ENCODE results near the gene EFNA1.

EFNA1 gene

DNA sequence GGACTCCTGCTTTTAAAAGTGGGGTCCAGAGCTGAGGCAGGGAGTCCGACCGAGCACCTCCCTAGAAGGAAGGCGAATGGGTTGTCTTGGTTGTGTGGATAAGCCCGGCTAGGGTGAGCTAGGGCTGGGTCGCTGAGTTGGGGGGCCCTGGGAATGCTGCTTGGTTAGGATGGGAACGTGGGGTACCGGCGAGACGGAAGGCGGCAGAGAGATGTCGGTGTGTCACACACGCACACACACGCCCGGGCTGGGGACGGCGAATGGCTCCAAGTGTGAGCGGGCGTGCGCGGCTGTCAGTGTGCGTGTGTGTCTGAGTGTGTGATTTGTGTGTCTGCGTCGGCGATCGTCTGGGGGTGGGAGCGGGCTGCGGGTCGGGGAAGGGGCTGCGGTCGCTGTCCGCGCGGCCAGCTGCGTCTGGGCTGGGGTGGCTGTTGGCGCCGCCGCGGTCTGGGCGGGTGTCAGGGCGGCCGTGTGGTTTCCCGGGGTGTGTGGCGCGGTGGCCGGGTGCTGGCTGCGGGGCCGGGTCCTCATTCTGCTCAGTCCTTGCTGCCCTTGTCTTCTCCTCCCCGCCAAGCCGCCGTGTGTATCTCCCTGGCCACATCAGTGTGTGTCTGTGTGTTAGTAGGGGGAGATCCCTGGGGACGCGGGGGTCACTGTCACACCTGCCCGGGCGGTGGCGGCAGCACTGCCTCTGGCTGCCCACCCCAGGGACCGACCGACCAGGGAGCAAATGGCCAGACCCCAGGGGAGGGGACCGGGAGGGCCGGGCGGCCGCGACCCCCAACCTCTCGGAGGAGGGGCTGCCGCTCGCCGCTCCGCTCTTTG is 48.0 kb upstream of the EFNA1 start:
- peak overlapping the region; percentile 59 for H3K4me3 ChIP-seq (ENCODE audit: low read length)
- H3K36me3 ChIP-seq (ENCODE audit: control insufficient read depth, low read length): no peaks in the 10 kb centered on the region
- H3K79me2 ChIP-seq (ENCODE audit: control insufficient read depth, low read length): no peaks in the 10 kb centered on the region
- H3K9me3 ChIP-seq (ENCODE audit: control insufficient read depth, insufficient read depth, low read length): no peaks in the 10 kb centered on the region
- H4K20me1 ChIP-seq (ENCODE audit: control insufficient read depth, insufficient read depth, low read depth, low read length): no peaks in the 10 kb centered on the region
- H3F3A ChIP-seq (ENCODE audit: control insufficient read depth, insufficient read depth): peaks cover 7% of the 10 kb centered on the region; the same call in 1 of the 2 replicates
- H3K27me3 ChIP-seq (ENCODE audit: control insufficient read depth, low read length): peaks cover 61% of the 10 kb centered on the region
- H3K9me2 ChIP-seq (replicated peaks; ENCODE audit: control insufficient read depth, low read length): no peaks in the 10 kb centered on the region
- peaks cover 85% of the 10 kb centered on the region for H3K4me1 ChIP-seq (ENCODE audit: control insufficient read depth, low read length)
- H3K4me2 ChIP-seq (ENCODE audit: low read length): peak overlapping the region; percentile 76
- no peak overlapping the region for H3K27ac ChIP-seq (ENCODE audit: low read depth, low read length)
- TF ChIP-seq EZH2phosphoT487 (IDR thresholded peaks at IDR 0.05; ENCODE audit: borderline replicate concordance, low read length): no peak
- TF ChIP-seq, protein P1, sequence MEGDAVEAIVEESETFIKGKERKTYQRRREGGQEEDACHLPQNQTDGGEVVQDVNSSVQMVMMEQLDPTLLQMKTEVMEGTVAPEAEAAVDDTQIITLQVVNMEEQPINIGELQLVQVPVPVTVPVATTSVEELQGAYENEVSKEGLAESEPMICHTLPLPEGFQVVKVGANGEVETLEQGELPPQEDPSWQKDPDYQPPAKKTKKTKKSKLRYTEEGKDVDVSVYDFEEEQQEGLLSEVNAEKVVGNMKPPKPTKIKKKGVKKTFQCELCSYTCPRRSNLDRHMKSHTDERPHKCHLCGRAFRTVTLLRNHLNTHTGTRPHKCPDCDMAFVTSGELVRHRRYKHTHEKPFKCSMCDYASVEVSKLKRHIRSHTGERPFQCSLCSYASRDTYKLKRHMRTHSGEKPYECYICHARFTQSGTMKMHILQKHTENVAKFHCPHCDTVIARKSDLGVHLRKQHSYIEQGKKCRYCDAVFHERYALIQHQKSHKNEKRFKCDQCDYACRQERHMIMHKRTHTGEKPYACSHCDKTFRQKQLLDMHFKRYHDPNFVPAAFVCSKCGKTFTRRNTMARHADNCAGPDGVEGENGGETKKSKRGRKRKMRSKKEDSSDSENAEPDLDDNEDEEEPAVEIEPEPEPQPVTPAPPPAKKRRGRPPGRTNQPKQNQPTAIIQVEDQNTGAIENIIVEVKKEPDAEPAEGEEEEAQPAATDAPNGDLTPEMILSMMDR (IDR thresholded peaks at IDR 0.05; ENCODE audit: low read depth, low read length, poor library complexity, severe bottlenecking): no peak

DNA sequence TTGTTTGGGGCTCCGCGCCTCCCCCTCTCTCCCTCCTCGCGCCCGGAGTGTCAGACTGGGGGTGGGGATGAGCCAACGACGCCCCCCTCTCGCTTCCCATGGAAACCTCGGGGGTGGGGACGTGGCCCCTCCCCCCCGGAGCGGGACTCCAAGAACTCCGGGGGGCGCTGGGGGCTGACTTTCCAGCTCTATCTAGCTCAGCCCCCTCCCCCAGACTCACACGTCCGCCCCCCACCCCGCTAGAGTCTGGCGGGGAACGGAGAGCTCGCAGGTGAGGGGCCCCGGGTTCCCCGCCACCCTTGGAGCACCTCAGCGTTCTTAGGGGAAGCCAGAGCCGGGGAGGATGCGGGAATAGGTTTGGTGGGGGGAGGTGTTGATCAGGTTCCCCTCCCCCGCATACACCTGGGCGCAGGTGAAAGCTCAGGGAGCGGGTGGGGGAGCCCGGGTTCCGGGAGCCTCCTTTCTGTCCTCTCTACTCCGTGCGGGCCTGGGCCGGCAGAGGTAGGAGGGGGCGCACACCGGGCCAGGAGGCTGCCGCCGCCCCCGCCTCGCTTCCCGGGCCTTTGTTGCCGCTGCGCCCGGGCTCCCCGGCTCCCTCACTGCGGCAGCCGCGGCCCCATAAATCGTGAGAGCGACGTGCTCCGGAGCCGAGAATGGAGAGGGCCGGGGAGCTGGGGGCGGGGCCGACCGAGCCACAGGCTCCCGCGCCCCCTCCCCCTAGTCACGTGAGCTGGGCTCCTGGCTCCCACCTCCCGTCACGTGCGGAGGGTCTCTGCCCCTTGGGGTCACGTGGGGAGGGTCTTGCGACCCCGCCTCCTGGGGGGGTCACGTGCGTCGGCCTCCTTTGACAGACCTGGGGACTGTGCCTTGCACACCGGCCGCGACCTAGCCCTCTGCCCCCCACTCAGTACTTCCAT is 47.1 kb upstream of the EFNA1 start:
- peak overlapping the region; percentile 59 for H3K4me3 ChIP-seq (ENCODE audit: low read length)
- H3K4me2 ChIP-seq (ENCODE audit: low read length): peak overlapping the region; percentile 76
- H4K20me1 ChIP-seq (ENCODE audit: control insufficient read depth, insufficient read depth, low read depth, low read length): no peaks in the 10 kb centered on the region
- H3F3A ChIP-seq (ENCODE audit: control insufficient read depth, insufficient read depth): peaks cover 13% of the 10 kb centered on the region
- no peaks in the 10 kb centered on the region for H3K79me2 ChIP-seq (ENCODE audit: control insufficient read depth, low read length)
- no peaks in the 10 kb centered on the region for H3K9me3 ChIP-seq (ENCODE audit: control insufficient read depth, insufficient read depth, low read length)
- no peaks in the 10 kb centered on the region for H3K36me3 ChIP-seq (ENCODE audit: control insufficient read depth, low read length)
- H3K27me3 ChIP-seq (ENCODE audit: control insufficient read depth, low read length): peaks cover 61% of the 10 kb centered on the region
- TF ChIP-seq, protein P1 (IDR thresholded peaks at IDR 0.05; ENCODE audit: low read depth, low read length, poor library complexity, severe bottlenecking): no peak
- TF ChIP-seq EZH2phosphoT487 (IDR thresholded peaks at IDR 0.05; ENCODE audit: borderline replicate concordance, low read length): no peak
- no peaks in the 10 kb centered on the region for H3K9me2 ChIP-seq (replicated peaks; ENCODE audit: control insufficient read depth, low read length)
- peaks cover 78% of the 10 kb centered on the region for H3K4me1 ChIP-seq (ENCODE audit: control insufficient read depth, low read length)
- no peak overlapping the region for H3K27ac ChIP-seq (ENCODE audit: low read depth, low read length)

DNA sequence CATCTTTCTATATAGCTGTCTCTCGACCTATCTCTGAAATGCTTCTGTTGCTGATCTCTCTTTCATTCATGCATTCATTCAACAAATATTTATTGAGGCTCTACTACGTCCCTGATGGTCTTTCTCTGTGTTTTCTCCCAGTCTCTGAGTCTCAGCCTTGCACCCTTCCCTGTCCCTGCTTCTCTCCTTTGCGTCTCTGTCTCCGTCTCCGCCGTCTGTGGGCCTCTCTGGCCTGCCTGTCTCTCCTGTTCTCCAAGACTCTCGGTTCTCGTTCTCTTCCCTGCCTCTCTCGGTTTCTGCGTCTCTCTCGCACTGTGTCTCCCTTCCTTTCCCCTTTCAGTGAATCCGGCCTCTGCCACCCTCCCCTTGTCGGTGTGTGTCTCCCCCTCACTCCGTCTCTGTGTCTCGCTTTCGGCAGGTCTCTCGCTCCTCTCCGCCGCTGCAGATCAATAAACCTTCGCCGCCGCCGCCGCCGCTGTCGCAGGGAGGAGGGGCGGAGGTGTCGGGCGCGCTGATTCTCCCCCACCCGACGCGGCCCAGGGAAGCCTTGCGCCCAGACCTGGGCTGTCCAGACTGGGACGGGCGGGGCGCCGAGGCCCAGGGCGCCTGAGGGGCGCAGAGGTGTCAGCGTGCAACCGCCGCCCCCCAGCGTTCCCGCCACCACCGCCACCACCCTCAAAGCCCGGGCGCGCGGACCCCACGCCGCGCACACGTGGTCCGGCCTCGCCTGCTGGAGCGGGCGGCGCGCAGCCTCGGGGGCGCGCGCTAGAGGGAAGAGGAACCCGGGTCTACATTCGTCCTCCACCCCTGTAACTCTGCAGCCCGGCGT is 46.0 kb upstream of the EFNA1 start:
- Histone ChIP-seq H3K9me3 (ENCODE audit: control insufficient read depth, insufficient read depth, low read length) (no peaks in the 10 kb centered on the region), H3K27ac (ENCODE audit: low read depth, low read length) (no peak overlapping the region), H3F3A (ENCODE audit: control insufficient read depth, insufficient read depth) (peaks cover 15% of the 10 kb centered on the region), H3K36me3 (ENCODE audit: control insufficient read depth, low read length) (no peaks in the 10 kb centered on the region), H4K20me1 (ENCODE audit: control insufficient read depth, insufficient read depth, low read depth, low read length) (no peaks in the 10 kb centered on the region), H3K4me2 (ENCODE audit: low read length) (peak overlapping the region; percentile 76), H3K9me2 (replicated peaks; ENCODE audit: control insufficient read depth, low read length) (no peaks in the 10 kb centered on the region), H3K4me3 (ENCODE audit: low read length) (peak overlapping the region; percentile 59), H3K4me1 (ENCODE audit: control insufficient read depth, low read length) (peaks cover 82% of the 10 kb centered on the region), H3K79me2 (ENCODE audit: control insufficient read depth, low read length) (no peaks in the 10 kb centered on the region), H3K27me3 (ENCODE audit: control insufficient read depth, low read length) (peaks cover 61% of the 10 kb centered on the region)
- TF ChIP-seq EZH2phosphoT487 (IDR thresholded peaks at IDR 0.05; ENCODE audit: borderline replicate concordance, low read length): peak; percentile 96
- TF ChIP-seq, protein P1 (IDR thresholded peaks at IDR 0.05; ENCODE audit: low read depth, low read length, poor library complexity, severe bottlenecking): no peak
